ENCODE data around the gene ZNF829. TPM values are rescaled to one million over a fixed set of nuclear protein-coding genes. Genes with fewer than 3 reads are reported as not detected.

The ZNF829 gene
- total RNA-seq, 4 donors from 2014 or later = 0.20 to 1.9 (median 1.7) TPM

GRCh38 chr19:36898422-36898821 is 17.7 kb downstream of the ZNF829 start:
- in situ Hi-C loops (cut with MboI; ENCODE audit: low pct_ligation_motif_present in 1 of 4, low pct_unique_long_range_greater_than_20kb in 1 of 4, low sequenced_read_pairs in 3 of 4) (no loop called here), intact Hi-C loops (cut with DNase I; ENCODE audit: low total_unique reads) (no loop called here)
- no peak overlapping the region for H3K4me3 ChIP-seq
- peaks cover 0 to 93% (median 50%) of the 10 kb centered on the region in 4 donors for H3K36me3 ChIP-seq
- no peak for DNase-seq
- H3K4me1 ChIP-seq = no peaks in the 10 kb centered on the region
- H3K9me3 ChIP-seq = peaks cover 96 to 99% of the 10 kb centered on the region in 2 donors
- WGBS, 2 donors (ENCODE audit: low coverage in 1 of 2) = 84 to 100% methylated on average over 4 of the region's 4 CpGs
- no peaks in the 10 kb centered on the region for H3K27me3 ChIP-seq
- TF ChIP-seq EP300 (IDR thresholded peaks at IDR 0.05; ENCODE audit: low read depth) = no peak
- TF ChIP-seq POLR2AphosphoS5 (IDR thresholded peaks at IDR 0.05) = no peak
- no peak for TF ChIP-seq POLR2A (IDR thresholded peaks at IDR 0.05)
- no peak for TF ChIP-seq CTCF (IDR thresholded peaks at IDR 0.05)
- H3K27ac ChIP-seq = no peak overlapping the region

- peaks cover 97 to 100% of the 10 kb centered on the region in 2 donors for H3K9me3 ChIP-seq
- WGBS, 2 donors (ENCODE audit: low coverage in 1 of 2) = 89 to 92% methylated on average over 2 of the region's 2 CpGs
- H3K27me3 ChIP-seq = no peaks in the 10 kb centered on the region
- H3K4me3 ChIP-seq = no peak overlapping the region
- H3K27ac ChIP-seq = no peak overlapping the region
- TF ChIP-seq EP300 (IDR thresholded peaks at IDR 0.05; ENCODE audit: low read depth) (no peak), POLR2A (IDR thresholded peaks at IDR 0.05) (no peak), CTCF (IDR thresholded peaks at IDR 0.05) (no peak), POLR2AphosphoS5 (IDR thresholded peaks at IDR 0.05) (no peak)
- H3K4me1 ChIP-seq = no peaks in the 10 kb centered on the region
- no peak for DNase-seq
- intact Hi-C loops (cut with DNase I; ENCODE audit: low total_unique reads) (no loop called here), in situ Hi-C loops (cut with MboI; ENCODE audit: low pct_ligation_motif_present in 1 of 4, low pct_unique_long_range_greater_than_20kb in 1 of 4, low sequenced_read_pairs in 3 of 4) (no loop called here)
- peaks cover 0 to 96% (median 54%) of the 10 kb centered on the region in 4 donors for H3K36me3 ChIP-seq
These were observed 21.2 kb downstream of the ZNF829 start for GRCh38 chr19:36894849-36895383.

DNA sequence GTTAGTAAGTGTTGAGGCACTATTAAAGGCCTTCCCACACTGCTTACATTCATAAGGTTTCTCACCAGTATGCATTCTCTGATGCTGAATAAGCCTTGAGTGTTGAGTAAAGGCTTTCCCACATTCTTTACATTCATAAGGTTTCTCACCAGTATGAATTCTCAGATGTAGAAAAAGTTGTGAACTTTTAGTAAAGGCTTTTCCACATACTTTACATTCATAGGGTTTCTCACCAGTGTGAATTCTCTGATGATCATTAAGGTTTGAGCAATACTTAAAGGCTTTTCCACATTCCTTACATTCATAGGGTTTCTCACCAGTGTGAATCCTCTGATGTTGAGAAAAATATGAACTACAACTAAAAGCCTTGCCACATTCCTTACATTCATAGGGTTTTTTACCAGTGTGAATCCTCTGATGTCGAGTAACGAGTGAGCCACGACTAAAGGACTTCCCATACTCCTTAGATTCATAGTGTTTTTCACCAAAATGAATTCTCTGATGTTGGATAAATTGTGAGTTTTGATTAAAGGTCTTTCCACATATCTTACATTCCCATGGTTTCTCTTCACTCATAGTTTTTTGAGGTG is 24.2 kb downstream of the ZNF829 start:
- DNase-seq = no peak
- H3K27me3 ChIP-seq = no peaks in the 10 kb centered on the region
- H3K27ac ChIP-seq = no peak overlapping the region
- H3K9me3 ChIP-seq = peaks cover 99 to 100% of the 10 kb centered on the region in 2 donors
- peaks cover 0 to 81% (median 43%) of the 10 kb centered on the region in 4 donors for H3K36me3 ChIP-seq
- no peaks in the 10 kb centered on the region for H3K4me1 ChIP-seq
- WGBS, 2 donors (ENCODE audit: low coverage in 1 of 2) = 93 to 94% methylated on average over 3 of the region's 3 CpGs
- TF ChIP-seq POLR2AphosphoS5 (IDR thresholded peaks at IDR 0.05) = no peak
- no peak for TF ChIP-seq POLR2A (IDR thresholded peaks at IDR 0.05)
- TF ChIP-seq CTCF (IDR thresholded peaks at IDR 0.05) = no peak
- no peak for TF ChIP-seq EP300 (IDR thresholded peaks at IDR 0.05; ENCODE audit: low read depth)
- no peak overlapping the region for H3K4me3 ChIP-seq
- in situ Hi-C loops (cut with MboI; ENCODE audit: low pct_ligation_motif_present in 1 of 4, low pct_unique_long_range_greater_than_20kb in 1 of 4, low sequenced_read_pairs in 3 of 4) = no loop called here
- intact Hi-C loops (cut with DNase I; ENCODE audit: low total_unique reads) = no loop called here

DNA sequence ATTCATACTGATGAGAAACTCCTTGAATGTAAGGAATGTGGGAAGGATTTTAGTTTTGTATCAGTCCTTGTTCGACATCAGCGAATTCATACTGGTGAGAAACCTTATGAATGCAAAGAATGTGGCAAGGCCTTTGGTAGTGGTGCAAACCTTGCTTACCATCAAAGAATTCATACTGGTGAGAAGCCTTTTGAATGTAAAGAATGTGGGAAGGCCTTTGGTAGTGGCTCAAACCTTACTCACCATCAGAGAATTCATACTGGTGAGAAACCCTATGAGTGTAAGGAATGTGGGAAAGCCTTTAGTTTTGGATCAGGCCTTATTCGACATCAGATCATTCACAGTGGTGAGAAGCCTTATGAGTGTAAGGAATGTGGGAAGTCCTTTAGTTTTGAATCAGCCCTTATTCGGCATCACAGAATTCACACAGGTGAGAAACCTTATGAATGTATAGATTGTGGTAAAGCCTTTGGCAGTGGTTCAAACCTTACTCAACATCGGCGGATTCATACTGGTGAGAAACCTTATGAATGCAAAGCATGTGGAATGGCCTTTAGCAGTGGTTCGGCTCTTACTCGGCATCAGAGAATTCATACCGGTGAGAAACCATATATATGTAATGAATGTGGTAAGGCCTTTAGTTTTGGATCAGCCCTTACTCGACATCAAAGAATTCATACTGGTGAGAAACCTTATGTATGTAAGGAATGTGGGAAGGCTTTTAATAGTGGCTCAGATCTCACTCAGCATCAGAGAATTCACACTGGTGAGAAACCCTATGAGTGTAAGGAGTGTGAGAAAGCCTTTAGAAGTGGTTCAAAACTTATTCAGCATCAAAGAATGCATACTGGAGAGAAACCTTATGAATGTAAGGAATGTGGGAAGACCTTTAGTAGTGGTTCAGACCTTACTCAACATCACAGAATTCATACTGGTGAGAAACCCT is 38.8 kb downstream of the ZNF829 start:
- WGBS, 2 donors (ENCODE audit: low coverage in 1 of 2) = 98 to 99% methylated on average over 10 of the region's 10 CpGs
- H3K27me3 ChIP-seq = no peaks in the 10 kb centered on the region
- TF ChIP-seq EP300 (IDR thresholded peaks at IDR 0.05; ENCODE audit: low read depth) = no peak
- no peak for TF ChIP-seq POLR2AphosphoS5 (IDR thresholded peaks at IDR 0.05)
- no peak for TF ChIP-seq POLR2A (IDR thresholded peaks at IDR 0.05)
- TF ChIP-seq CTCF (IDR thresholded peaks at IDR 0.05) = no peak
- in situ Hi-C loops (cut with MboI; ENCODE audit: low pct_ligation_motif_present in 1 of 4, low pct_unique_long_range_greater_than_20kb in 1 of 4, low sequenced_read_pairs in 3 of 4) (loop anchor here in 1 of 4 donors (10.0 kb wide), 1 partner anchor 62 kb away; no protein-coding TSS in a partner anchor), intact Hi-C loops (cut with DNase I; ENCODE audit: low total_unique reads) (no loop called here)
- no peak overlapping the region for H3K4me3 ChIP-seq
- H3K9me3 ChIP-seq = peaks cover 92 to 100% of the 10 kb centered on the region in 2 donors
- H3K36me3 ChIP-seq = peaks cover 0 to 82% (median 34%) of the 10 kb centered on the region in 4 donors
- no peak for DNase-seq
- H3K27ac ChIP-seq = no peak overlapping the region
- no peaks in the 10 kb centered on the region for H3K4me1 ChIP-seq
